MCF 10A (cell line): ENCODE results near the gene AVPI1. TPM values are rescaled to one million over a fixed set of nuclear protein-coding genes. Genes with fewer than 3 reads are reported as not detected.

ENCODE experiments used
- BruUV-seq: library from RNA; stranded (reverse); fragments of 400-500 nt; replicated peaks from 2 replicates; lab custom pipeline; 2021; lab: Mats Ljungman, UMichigan
- CTCF ChIA-PET: fragments of 300-600 bp; sonication (Branson Sonifier 250); formaldehyde crosslinking; extraction: SDS; loops from one replicate; lab custom pipeline; 2021; ENCODE audit warnings: antibody characterized with exemption, inconsistent platforms; lab: Yijun Ruan, JAX
- POLR2A ChIA-PET: fragments of 300-600, 350-650 bp; sonication (Branson Sonifier 250); formaldehyde crosslinking; extraction: SDS; loops from one replicate; lab custom pipeline; 2020; ENCODE audit warnings: antibody characterized with exemption, inconsistent platforms; lab: Yijun Ruan, JAX
- DNase-seq: peaks from one replicate; pipeline ENCODE4 v3.0.0-alpha.2; 2018; ENCODE audit not compliant: unreplicated experiment
- H3K27ac Mint-ChIP-seq: one replicate; pipeline ENCODE4 v1.8.0; 2022; ENCODE audit warnings: mild to moderate bottlenecking, low read depth, mixed read lengths; ENCODE audit not compliant: unreplicated experiment
- H3K27me3 Mint-ChIP-seq: one replicate; pipeline ENCODE4 v1.8.0; 2022; ENCODE audit warnings: mixed read lengths; ENCODE audit not compliant: insufficient read depth, unreplicated experiment
- H3K36me3 Mint-ChIP-seq: one replicate; pipeline ENCODE4 v1.8.0; 2022; ENCODE audit warnings: mild to moderate bottlenecking, moderate library complexity, mixed read lengths; ENCODE audit not compliant: insufficient read depth, unreplicated experiment
- H3K4me1 Mint-ChIP-seq: one replicate; pipeline ENCODE4 v1.8.0; 2022; ENCODE audit warnings: mixed read lengths; ENCODE audit not compliant: insufficient read depth, unreplicated experiment
- H3K4me3 Mint-ChIP-seq: one replicate; pipeline ENCODE4 v1.8.0; 2022; ENCODE audit warnings: mild to moderate bottlenecking, moderate library complexity, mixed read lengths; ENCODE audit not compliant: unreplicated experiment
- H3K9me3 Mint-ChIP-seq: one replicate; pipeline ENCODE4 v1.8.0; 2022; ENCODE audit warnings: mixed read lengths; ENCODE audit not compliant: unreplicated experiment
- CTCF ChIP-seq: fragments of 200-600 bp; IDR thresholded peaks from one replicate; pipeline ENCODE4 v1.8.0; 2022; ENCODE audit warnings: antibody characterized with exemption, mild to moderate bottlenecking; ENCODE audit not compliant: unreplicated experiment
- intact Hi-C: fragments of 100-400 bp; cut with micrococcal nuclease; formaldehyde crosslinking; loops from 2 replicates; pipeline ENCODE4 v1.14.1; 2022
- total RNA-seq: library from RNA; stranded (reverse); gene quantifications from 2 replicates; pipeline ENCODE4 v1.2.3, GENCODE V29; 2022

The AVPI1 gene
- total RNA-seq, 1 experiment from 2014 or later = 305 TPM

- intact Hi-C loops = no loop called here
- peaks cover 31% of the 10 kb centered on the region for H3K36me3 Mint-ChIP-seq
- peak; percentile 85 for DNase-seq
- H3K9me3 Mint-ChIP-seq = no peaks in the 10 kb centered on the region
- ChIA-PET CTCF (interaction anchor here (0.6 to 21.1 kb wide), 9 partner anchors 11 to 251 kb away, joined by 3 to 847 read pairs (median 4); partner anchors contain the start of genes AVPI1 and ZFYVE27), POLR2A (interaction anchor here (0.6 to 20.1 kb wide), 16 partner anchors 12 to 1945 kb away, joined by 3 to 915 read pairs (median 3); partner anchors contain the start of genes ANKRD2, AVPI1, ENTPD7 and PI4K2A)
- no TSS peak for BruUV-seq
- no peaks in the 10 kb centered on the region for H3K27me3 Mint-ChIP-seq
- TF ChIP-seq CTCF = no peak
- H3K27ac Mint-ChIP-seq = peak overlapping the region; percentile 92
- H3K4me1 Mint-ChIP-seq = peaks cover 60% of the 10 kb centered on the region
- H3K4me3 Mint-ChIP-seq = peak overlapping the region; percentile 97
Measured at GRCh38 chr10:97714401-97715258, 27.6 kb upstream of the AVPI1 start.

- TF ChIP-seq CTCF = no peak
- ChIA-PET CTCF (interaction anchor here (0.6 to 21.1 kb wide), 7 partner anchors 10 to 78 kb away, joined by 3 to 847 read pairs (median 4); partner anchors contain the start of genes AVPI1 and ZFYVE27), POLR2A (interaction anchor here (1.0 to 20.1 kb wide), 9 partner anchors 11 to 217 kb away, joined by 3 to 915 read pairs (median 9); partner anchors contain the start of genes ANKRD2, AVPI1, PI4K2A and ZFYVE27)
- Mint-ChIP-seq H3K4me3 (peak overlapping the region; percentile 97), H3K4me1 (peaks cover 59% of the 10 kb centered on the region), H3K9me3 (no peaks in the 10 kb centered on the region), H3K36me3 (peaks cover 30% of the 10 kb centered on the region), H3K27ac (peak overlapping the region; percentile 92), H3K27me3 (no peaks in the 10 kb centered on the region)
- BruUV-seq = no TSS peak
- intact Hi-C loops = no loop called here
- peak; percentile 59 for DNase-seq
Measured at GRCh38 chr10:97713826-97714400, 26.9 kb upstream of the AVPI1 start.

GRCh38 chr10:97713339-97713825, 26.3 kb upstream of the AVPI1 start, which contains the start of gene MARVELD1:
TSS of gene MARVELD1 (plus strand) at chr10:97713730. CDS start at chr10:97713877, 147 bp downstream.
- H3K27ac Mint-ChIP-seq = peak within 1 kb of the TSS; percentile 92
- no TSS peak for BruUV-seq
- no peak for TF ChIP-seq CTCF
- peak; percentile 87 for DNase-seq
- CTCF ChIA-PET = interaction anchor here (0.6 to 21.1 kb wide), 8 partner anchors 10 to 157 kb away, joined by 3 to 847 read pairs (median 5); partner anchors contain the start of genes AVPI1 and ZFYVE27
- H3K4me3 Mint-ChIP-seq = peak within 1 kb of the TSS; percentile 97
- H3K27me3 Mint-ChIP-seq = no peaks in the 10 kb centered on the region
- intact Hi-C loops = no loop called here
- H3K9me3 Mint-ChIP-seq = no peaks in the 10 kb centered on the region
- POLR2A ChIA-PET = interaction anchor here (0.7 to 20.1 kb wide), 8 partner anchors 11 to 520 kb away, joined by 5 to 915 read pairs (median 11); partner anchors contain the start of genes AVPI1, PI4K2A and ZFYVE27
- H3K4me1 Mint-ChIP-seq = peaks cover 54% of the 10 kb centered on the region
- H3K36me3 Mint-ChIP-seq = peaks cover 25% of the 10 kb centered on the region
